SK-N-SH treated with all-trans-retinoic acid at 6 μM for 48 hours (cell line): ENCODE data around the gene TAOK1.

Experiments used
- ATAC-seq: fragments of 200-7000 bp; cut with Tn5 transposase; 3 replicates; pipeline ENCODE4 v1.9.1; 2020; ENCODE audit warnings: mild to moderate bottlenecking, moderate library complexity
- ARNTL ChIP-seq: fragments of 450-650 bp; formaldehyde crosslinking; IDR thresholded peaks from 2 replicates; pipeline ENCODE4 v1.5.0; 2020; ENCODE audit warnings: low read depth, mild to moderate bottlenecking, moderate library complexity, borderline replicate concordance
- BACH2 ChIP-seq: fragments of 250-450 bp; sonication (Bioruptor Pico); IDR thresholded peaks from 2 replicates; pipeline ENCODE4 v1.9.0; 2021; ENCODE audit warnings: mild to moderate bottlenecking, borderline replicate concordance
- CSDC2 ChIP-seq: fragments of 250-450 bp; sonication (Bioruptor Pico); IDR thresholded peaks from 2 replicates; pipeline ENCODE4 v1.5.0; 2020; ENCODE audit warnings: mild to moderate bottlenecking, moderate library complexity
- CSRNP3 ChIP-seq: fragments of 250-450 bp; sonication (Bioruptor Pico); IDR thresholded peaks from 2 replicates; pipeline ENCODE4 v1.5.1; 2021; ENCODE audit warnings: mild to moderate bottlenecking, moderate library complexity
- ESRRG ChIP-seq: fragments of 250-450 bp; sonication (Bioruptor Pico); IDR thresholded peaks from 2 replicates; pipeline ENCODE4 v1.6.1; 2021; ENCODE audit warnings: mild to moderate bottlenecking
- GLIS3 ChIP-seq: fragments of 250-450 bp; sonication (Bioruptor Pico); IDR thresholded peaks from 2 replicates; pipeline ENCODE4 v1.5.0; 2020; ENCODE audit warnings: mild to moderate bottlenecking, moderate library complexity
- ISL1 ChIP-seq: fragments of 250-450 bp; sonication (Bioruptor Pico); IDR thresholded peaks from 2 replicates; pipeline ENCODE4 v2.1.2; 2022; ENCODE audit warnings: mild to moderate bottlenecking, moderate library complexity
- OSR1 ChIP-seq: fragments of 250-450 bp; sonication (Bioruptor Pico); IDR thresholded peaks from 2 replicates; pipeline ENCODE4 v1.8.0; 2022; ENCODE audit warnings: moderate library complexity, mild to moderate bottlenecking, inconsistent platforms
- PPARA ChIP-seq: fragments of 250-450 bp; sonication (Bioruptor Pico); IDR thresholded peaks from 2 replicates; pipeline ENCODE4 v1.5.0; 2020; ENCODE audit warnings: mild to moderate bottlenecking, borderline replicate concordance
- RARB ChIP-seq: fragments of 250-450 bp; sonication (Bioruptor Pico); IDR thresholded peaks from 2 replicates; pipeline ENCODE4 v1.8.0; 2021; ENCODE audit warnings: mild to moderate bottlenecking, moderate library complexity
- SNAI2 ChIP-seq: fragments of 250-450 bp; sonication (Bioruptor Pico); IDR thresholded peaks from 2 replicates; pipeline ENCODE4 v1.5.0; 2020; ENCODE audit warnings: mild to moderate bottlenecking, moderate library complexity
- TOX ChIP-seq: fragments of 250-450 bp; sonication (Bioruptor Pico); IDR thresholded peaks from 2 replicates; pipeline ENCODE4 v1.8.0; 2021; ENCODE audit warnings: mild to moderate bottlenecking, moderate library complexity, borderline replicate concordance
- TSHZ2 ChIP-seq: fragments of 250-450 bp; sonication (Bioruptor Pico); IDR thresholded peaks from 2 replicates; pipeline ENCODE4 v1.5.0; 2020; ENCODE audit warnings: mild to moderate bottlenecking, moderate library complexity
- ZC3H10 ChIP-seq: fragments of 250-450 bp; sonication (Bioruptor Pico); IDR thresholded peaks from 2 replicates; pipeline ENCODE4 v1.5.1; 2021; ENCODE audit warnings: mild to moderate bottlenecking, moderate library complexity
- ZFP3 ChIP-seq: fragments of 250-450 bp; sonication (Bioruptor Pico); IDR thresholded peaks from 2 replicates; pipeline ENCODE4 v1.5.0; 2020; ENCODE audit warnings: mild to moderate bottlenecking, moderate library complexity
- ZFP30 ChIP-seq: fragments of 450-650 bp; formaldehyde crosslinking; IDR thresholded peaks from 2 replicates; pipeline ENCODE4 v1.5.0; 2022; ENCODE audit warnings: mild to moderate bottlenecking, moderate library complexity
- ZNF565 ChIP-seq: fragments of 450-650 bp; formaldehyde crosslinking; conservative IDR thresholded peaks from 2 replicates; pipeline ENCODE4 v1.5.0; 2020; ENCODE audit warnings: low read depth, mild to moderate bottlenecking, moderate library complexity
- ZNF70 ChIP-seq: fragments of 450-650 bp; formaldehyde crosslinking; IDR thresholded peaks from 2 replicates; pipeline ENCODE4 v1.5.0; 2020; ENCODE audit warnings: mild to moderate bottlenecking, moderate library complexity
- TF ChIP-seq, protein P1 (sequence below): fragments of 250-450 bp; sonication (Bioruptor Pico); IDR thresholded peaks from 2 replicates; pipeline ENCODE4 v1.5.1; 2020; ENCODE audit warnings: low read depth, mild to moderate bottlenecking, moderate library complexity
- TF ChIP-seq, protein P2 (sequence below): fragments of 250-450 bp; sonication (Bioruptor Pico); IDR thresholded peaks from 2 replicates; pipeline ENCODE4 v1.8.0; 2021; ENCODE audit warnings: low read depth, mild to moderate bottlenecking, moderate library complexity, borderline replicate concordance

Gene TAOK1

DNA sequence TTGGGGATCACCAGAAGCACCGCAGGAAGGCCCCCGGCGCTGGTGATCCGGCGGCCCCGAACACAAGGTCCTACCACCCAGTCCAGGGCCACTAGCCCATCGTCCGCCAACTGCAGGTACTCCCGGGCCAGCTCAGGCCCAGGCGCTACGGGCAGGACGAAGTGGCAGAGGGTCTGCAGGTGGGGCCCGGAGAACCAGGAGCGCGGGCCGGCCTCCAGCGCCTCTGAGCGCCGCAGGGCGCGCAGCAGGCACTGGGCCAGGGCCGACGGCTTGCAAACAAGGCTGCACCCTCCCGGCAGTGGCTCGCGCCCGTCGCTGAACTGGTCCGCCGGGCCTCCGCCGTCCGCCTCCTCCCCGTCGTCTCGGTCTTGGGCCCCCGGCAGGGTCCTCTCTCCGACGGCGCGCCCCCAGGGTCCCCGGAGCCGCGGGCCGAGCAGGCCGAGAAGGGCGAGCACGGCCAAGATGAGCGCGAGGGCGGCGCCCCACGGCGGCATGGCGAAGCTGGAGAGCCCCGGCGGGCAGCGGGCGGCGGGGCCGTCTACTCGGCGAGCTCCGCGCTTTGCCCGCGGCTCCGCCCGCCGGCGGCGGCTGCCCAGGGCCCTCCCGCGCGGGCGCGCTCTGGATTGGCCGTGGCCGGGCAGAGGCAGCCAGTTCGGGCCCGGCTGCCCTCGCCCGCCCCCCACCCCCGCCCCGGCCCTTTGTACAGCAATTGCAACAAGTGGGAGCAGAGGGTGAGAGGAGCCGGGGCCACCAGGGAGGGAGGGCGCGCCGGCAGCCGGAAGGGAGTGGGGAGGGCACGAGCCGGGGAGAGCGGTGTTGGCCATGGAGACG, 176.5 kb downstream of the TAOK1 start, which contains the start of gene ABHD15:
Gene ABHD15, minus strand, starts transcription at position 565 of the 831 bp plus-strand sequence. Its CDS starts 71 bp downstream, at position 494.
- peak; percentile 69 for ATAC-seq
- no peak for TF ChIP-seq ZFP3 (CRISPR knock-in tag)
- TF ChIP-seq ZC3H10 = no peak
- no peak for TF ChIP-seq OSR1
- TF ChIP-seq PPARA (CRISPR knock-in tag) = no peak
- TF ChIP-seq ARNTL (CRISPR knock-in tag) = no peak
- no peak for TF ChIP-seq ZNF70
- TF ChIP-seq ZNF565 (CRISPR knock-in tag) = no peak
- no peak for TF ChIP-seq ESRRG (CRISPR knock-in tag)
- no peak for TF ChIP-seq ZFP30 (CRISPR knock-in tag)
- TF ChIP-seq CSRNP3 (CRISPR knock-in tag) = no peak
- TF ChIP-seq RARB (CRISPR knock-in tag) = no peak
- no peak for TF ChIP-seq ISL1 (CRISPR knock-in tag)
- TF ChIP-seq CSDC2 = no peak
- TF ChIP-seq, all 23 proteins: peak for 0

DNA sequence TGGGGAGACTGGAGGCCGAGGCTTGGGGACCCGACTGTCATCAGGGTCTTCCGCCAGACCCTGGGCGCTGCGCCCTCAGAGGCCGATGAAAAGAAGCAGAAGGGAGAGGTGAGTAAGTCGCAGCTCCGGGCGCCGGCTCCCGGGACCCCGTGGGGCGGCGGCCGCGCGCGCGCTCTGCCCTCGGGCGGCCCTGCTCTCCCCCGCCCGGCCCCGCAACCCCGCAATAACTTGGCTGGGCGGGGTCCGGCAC, 177.1 kb downstream of the TAOK1 start:
- ATAC-seq = peak; percentile 20; the same call in 2 of the 3 replicates
- TF ChIP-seq SNAI2 (CRISPR knock-in tag) (no peak), CSDC2 (no peak), ZNF565 (CRISPR knock-in tag) (no peak), OSR1 (no peak), ESRRG (CRISPR knock-in tag) (no peak), BACH2 (CRISPR knock-in tag) (no peak), RARB (CRISPR knock-in tag) (no peak), ISL1 (CRISPR knock-in tag) (no peak)

- ATAC-seq = peak; percentile 50
- TF ChIP-seq ZNF565 (CRISPR knock-in tag) = no peak
- TF ChIP-seq TSHZ2 = no peak
- no peak for TF ChIP-seq ESRRG (CRISPR knock-in tag)
- no peak for TF ChIP-seq CSDC2
- no peak for TF ChIP-seq OSR1
- no peak for TF ChIP-seq ZNF70
- TF ChIP-seq BACH2 (CRISPR knock-in tag) = no peak
- no peak for TF ChIP-seq GLIS3 (CRISPR knock-in tag)
- no peak for TF ChIP-seq ARNTL (CRISPR knock-in tag)
These were observed 177.6 kb downstream of the TAOK1 start for GRCh38 chr17:29567554-29568330.

GRCh38 chr17:29568331-29569244, 178.4 kb downstream of the TAOK1 start, which contains the start of gene TP53I13:
TSS of gene TP53I13 (plus strand) at chr17:29568701. CDS start at chr17:29568759, 58 bp downstream.
- peak; percentile 49 for ATAC-seq
- TF ChIP-seq ISL1 (CRISPR knock-in tag) = no peak
- TF ChIP-seq ZC3H10 = no peak
- TF ChIP-seq, protein P1, sequence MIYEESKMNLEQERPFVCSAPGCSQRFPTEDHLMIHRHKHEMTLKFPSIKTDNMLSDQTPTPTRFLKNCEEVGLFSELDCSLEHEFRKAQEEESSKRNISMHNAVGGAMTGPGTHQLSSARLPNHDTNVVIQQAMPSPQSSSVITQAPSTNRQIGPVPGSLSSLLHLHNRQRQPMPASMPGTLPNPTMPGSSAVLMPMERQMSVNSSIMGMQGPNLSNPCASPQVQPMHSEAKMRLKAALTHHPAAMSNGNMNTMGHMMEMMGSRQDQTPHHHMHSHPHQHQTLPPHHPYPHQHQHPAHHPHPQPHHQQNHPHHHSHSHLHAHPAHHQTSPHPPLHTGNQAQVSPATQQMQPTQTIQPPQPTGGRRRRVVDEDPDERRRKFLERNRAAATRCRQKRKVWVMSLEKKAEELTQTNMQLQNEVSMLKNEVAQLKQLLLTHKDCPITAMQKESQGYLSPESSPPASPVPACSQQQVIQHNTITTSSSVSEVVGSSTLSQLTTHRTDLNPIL = no peak
- TF ChIP-seq, protein P2, sequence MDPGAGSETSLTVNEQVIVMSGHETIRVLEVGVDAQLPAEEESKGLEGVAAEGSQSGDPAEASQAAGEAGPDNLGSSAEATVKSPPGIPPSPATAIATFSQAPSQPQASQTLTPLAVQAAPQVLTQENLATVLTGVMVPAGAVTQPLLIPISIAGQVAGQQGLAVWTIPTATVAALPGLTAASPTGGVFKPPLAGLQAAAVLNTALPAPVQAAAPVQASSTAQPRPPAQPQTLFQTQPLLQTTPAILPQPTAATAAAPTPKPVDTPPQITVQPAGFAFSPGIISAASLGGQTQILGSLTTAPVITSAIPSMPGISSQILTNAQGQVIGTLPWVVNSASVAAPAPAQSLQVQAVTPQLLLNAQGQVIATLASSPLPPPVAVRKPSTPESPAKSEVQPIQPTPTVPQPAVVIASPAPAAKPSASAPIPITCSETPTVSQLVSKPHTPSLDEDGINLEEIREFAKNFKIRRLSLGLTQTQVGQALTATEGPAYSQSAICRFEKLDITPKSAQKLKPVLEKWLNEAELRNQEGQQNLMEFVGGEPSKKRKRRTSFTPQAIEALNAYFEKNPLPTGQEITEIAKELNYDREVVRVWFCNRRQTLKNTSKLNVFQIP = no peak
- no peak for TF ChIP-seq RARB (CRISPR knock-in tag)
- no peak for TF ChIP-seq ESRRG (CRISPR knock-in tag)
- no peak for TF ChIP-seq BACH2 (CRISPR knock-in tag)
- TF ChIP-seq PPARA (CRISPR knock-in tag) = no peak
- no peak for TF ChIP-seq ZFP30 (CRISPR knock-in tag)
- no peak for TF ChIP-seq CSDC2
- no peak for TF ChIP-seq GLIS3 (CRISPR knock-in tag)
- TF ChIP-seq TOX (CRISPR knock-in tag) = no peak
- TF ChIP-seq TSHZ2 = no peak
- no peak for TF ChIP-seq ZNF565 (CRISPR knock-in tag)
- no peak for TF ChIP-seq ARNTL (CRISPR knock-in tag)
- TF ChIP-seq OSR1 = no peak
